ENCODE results near the gene NDUFB10.
A peak's percentile ranks its signal among the peaks of the same experiment; 100 is the strongest.

NDUFB10 gene

DNA sequence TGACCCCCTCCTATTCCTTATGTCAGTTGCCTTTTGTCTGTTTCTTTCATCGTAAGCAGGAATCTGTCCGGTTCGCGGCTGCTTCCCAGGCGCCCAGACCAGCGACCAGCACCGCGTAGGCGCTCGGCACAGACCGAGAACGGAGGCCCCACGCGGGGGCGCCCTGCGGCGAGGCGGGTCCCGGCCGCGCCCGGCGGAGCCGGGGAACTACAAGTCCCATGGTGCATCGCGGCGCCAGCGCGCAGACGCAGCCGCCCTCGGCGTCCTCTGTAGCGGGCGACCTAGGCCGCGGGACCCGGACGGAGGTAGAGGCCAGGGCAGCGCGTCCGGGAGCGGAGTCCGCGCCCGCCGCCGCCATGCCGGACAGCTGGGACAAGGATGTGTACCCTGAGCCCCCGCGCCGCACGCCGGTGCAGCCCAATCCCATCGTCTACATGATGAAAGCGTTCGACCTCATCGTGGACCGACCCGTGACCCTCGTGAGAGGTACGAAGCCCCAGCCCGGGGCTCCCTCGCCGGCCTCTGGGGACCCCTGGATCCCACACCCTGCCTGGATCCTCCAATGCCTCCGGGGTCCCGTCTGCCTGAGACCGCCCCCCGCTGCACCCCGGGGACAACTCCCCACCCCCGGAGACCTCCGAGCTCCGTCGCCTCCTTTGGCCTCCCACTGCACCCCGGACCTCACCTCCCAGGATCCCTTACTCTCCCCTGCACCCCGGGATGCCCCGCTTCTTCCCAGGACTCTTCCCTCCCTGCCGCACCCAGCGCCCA, at the start of gene NDUFB10:
NDUFB10 (plus strand) TSS at position 270 of the 771 bp plus-strand sequence; CDS start at position 357, 87 bp downstream.
- Histone ChIP-seq H3K4me1 (ENCODE audit: control insufficient read depth in 1 of 2, insufficient read depth in 2 of 2, low read length in 2 of 2) (peaks cover 23 to 34% of the 10 kb centered on the region in 2 donors), H3K4me3 (ENCODE audit: low read depth in 1 of 2, low read length in 2 of 2) (peak within 1 kb of the TSS; percentile 79 to 92), H3K27ac (ENCODE audit: low read depth, low read length) (peak within 1 kb of the TSS; percentile 56), H3K27me3 (ENCODE audit: control insufficient read depth in 1 of 2, insufficient read depth in 2 of 2, low read length in 2 of 2) (no peaks in the 10 kb centered on the region), H3K36me3 (ENCODE audit: control insufficient read depth in 1 of 2, insufficient read depth in 2 of 2, low read length in 2 of 2) (peaks cover 8 to 26% of the 10 kb centered on the region in 2 donors), H3K9ac (ENCODE audit: low read depth in 1 of 2, low read length in 2 of 2) (peak within 1 kb of the TSS; percentile 91 to 94), H3K9me3 (ENCODE audit: control insufficient read depth in 1 of 2, low read length in 2 of 2) (no peaks in the 10 kb centered on the region)

DNA sequence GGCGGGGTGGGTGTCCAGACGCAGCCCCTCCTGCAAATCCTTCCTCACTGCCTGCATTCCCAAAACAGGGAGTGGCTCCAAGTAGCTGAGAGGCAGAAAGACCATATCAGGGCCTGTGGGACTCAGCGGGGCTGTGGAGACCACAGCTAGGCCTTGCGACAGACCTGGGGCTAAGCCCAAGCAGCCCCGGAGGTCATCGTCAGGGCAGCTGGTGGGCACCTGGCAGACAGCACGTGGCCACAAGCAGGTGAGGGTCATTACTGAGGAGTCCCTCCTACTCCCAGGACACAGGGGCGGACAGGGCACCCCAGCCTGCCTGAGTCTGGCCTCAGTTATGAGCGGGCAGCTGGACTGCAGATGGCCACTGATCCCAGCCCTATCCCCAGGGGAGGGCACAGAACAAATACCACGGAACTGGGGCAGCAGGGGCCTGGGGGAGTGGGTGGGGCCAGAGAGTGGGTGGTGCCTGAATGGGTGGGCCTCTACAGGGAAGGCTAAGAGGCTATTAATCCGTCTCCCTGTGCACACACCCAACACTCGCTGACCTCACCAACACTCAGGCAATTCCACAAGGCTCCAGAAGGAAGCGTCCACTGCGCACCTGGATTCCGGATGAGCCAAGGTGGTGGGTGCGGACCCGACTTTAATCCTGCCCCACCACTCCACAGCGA, 49.6 kb upstream of the NDUFB10 start:
- Histone ChIP-seq H3K9ac (ENCODE audit: low read depth in 1 of 2, low read length in 2 of 2) (no peak overlapping the region), H3K4me3 (ENCODE audit: low read depth in 1 of 2, low read length in 2 of 2) (no peak overlapping the region), H3K36me3 (ENCODE audit: control insufficient read depth in 1 of 2, insufficient read depth in 2 of 2, low read length in 2 of 2) (no peaks in the 10 kb centered on the region), H3K4me1 (ENCODE audit: control insufficient read depth in 1 of 2, insufficient read depth in 2 of 2, low read length in 2 of 2) (peaks cover 27 to 33% of the 10 kb centered on the region in 2 donors), H3K27me3 (ENCODE audit: control insufficient read depth in 1 of 2, insufficient read depth in 2 of 2, low read length in 2 of 2) (peaks cover 0 to 14% of the 10 kb centered on the region in 2 donors), H3K9me3 (ENCODE audit: control insufficient read depth in 1 of 2, low read length in 2 of 2) (no peaks in the 10 kb centered on the region), H3K27ac (ENCODE audit: low read depth, low read length) (no peak overlapping the region)

DNA sequence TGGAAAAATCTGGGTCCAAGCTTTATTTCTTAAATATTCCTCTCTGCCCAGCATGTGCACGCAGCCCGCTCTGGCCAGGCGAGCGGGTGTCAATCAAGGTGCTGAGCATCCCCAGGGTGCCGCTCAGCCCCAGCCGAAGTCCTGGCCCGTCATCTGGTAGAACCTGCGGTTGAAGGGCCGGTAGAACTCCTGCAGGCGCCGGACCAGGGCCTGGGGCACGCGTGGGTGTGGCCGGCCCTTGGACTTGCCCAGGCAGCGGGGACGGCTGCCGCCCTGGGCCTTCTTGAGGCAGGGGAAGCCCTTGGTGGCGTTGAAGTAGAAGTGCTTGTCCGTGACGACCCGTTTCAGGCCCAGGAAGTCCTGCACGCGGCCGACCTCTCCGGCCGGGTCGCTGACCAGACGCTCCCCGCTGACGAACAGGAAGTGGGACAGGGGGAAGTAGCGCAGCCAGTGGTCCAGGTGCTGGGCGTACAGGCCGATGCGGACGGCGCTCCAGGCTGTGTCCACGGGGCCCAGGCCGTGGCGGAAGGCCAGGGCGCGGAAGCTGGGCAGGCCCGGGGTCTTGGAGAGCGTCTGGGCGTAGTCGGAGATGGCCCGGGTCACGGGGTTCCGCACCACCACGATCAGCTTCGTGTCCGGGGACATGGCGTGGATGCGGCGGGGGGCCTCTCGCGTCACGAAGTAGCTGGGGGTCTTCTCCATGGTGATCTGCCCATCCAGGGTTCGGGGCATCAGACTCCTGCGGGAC, 47.7 kb upstream of the NDUFB10 start:
- no peaks in the 10 kb centered on the region for H3K36me3 ChIP-seq (ENCODE audit: control insufficient read depth in 1 of 2, insufficient read depth in 2 of 2, low read length in 2 of 2)
- H3K27me3 ChIP-seq (ENCODE audit: control insufficient read depth in 1 of 2, insufficient read depth in 2 of 2, low read length in 2 of 2): peaks cover 12 to 19% of the 10 kb centered on the region in 2 donors
- H3K27ac ChIP-seq (ENCODE audit: low read depth, low read length): no peak overlapping the region
- no peak overlapping the region for H3K4me3 ChIP-seq (ENCODE audit: low read depth in 1 of 2, low read length in 2 of 2)
- H3K4me1 ChIP-seq (ENCODE audit: control insufficient read depth in 1 of 2, insufficient read depth in 2 of 2, low read length in 2 of 2): peaks cover 27 to 33% of the 10 kb centered on the region in 2 donors
- no peak overlapping the region for H3K9ac ChIP-seq (ENCODE audit: low read depth in 1 of 2, low read length in 2 of 2)
- no peaks in the 10 kb centered on the region for H3K9me3 ChIP-seq (ENCODE audit: control insufficient read depth in 1 of 2, low read length in 2 of 2)

DNA sequence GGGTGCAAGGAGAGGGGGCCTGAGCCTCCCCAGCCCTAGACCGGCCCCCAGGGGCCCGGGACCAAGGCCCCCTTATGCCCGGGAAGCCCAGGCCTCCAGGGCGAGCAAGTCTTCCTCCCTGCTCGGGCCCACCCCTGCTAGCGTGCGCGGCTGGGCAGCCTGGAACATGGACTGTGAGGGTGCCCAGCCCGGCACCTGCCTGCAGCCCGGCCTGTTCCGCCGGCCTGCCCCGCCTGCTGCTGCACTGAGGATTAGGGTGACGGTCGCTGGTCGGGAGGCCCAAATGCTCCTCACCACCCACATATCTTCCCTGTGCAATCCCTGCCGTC, 47.2 kb upstream of the NDUFB10 start:
- Histone ChIP-seq H3K36me3 (ENCODE audit: control insufficient read depth in 1 of 2, insufficient read depth in 2 of 2, low read length in 2 of 2) (no peaks in the 10 kb centered on the region), H3K4me1 (ENCODE audit: control insufficient read depth in 1 of 2, insufficient read depth in 2 of 2, low read length in 2 of 2) (peaks cover 27 to 33% of the 10 kb centered on the region in 2 donors), H3K9me3 (ENCODE audit: control insufficient read depth in 1 of 2, low read length in 2 of 2) (no peaks in the 10 kb centered on the region), H3K4me3 (ENCODE audit: low read depth in 1 of 2, low read length in 2 of 2) (no peak overlapping the region), H3K9ac (ENCODE audit: low read depth in 1 of 2, low read length in 2 of 2) (no peak overlapping the region), H3K27ac (ENCODE audit: low read depth, low read length) (no peak overlapping the region), H3K27me3 (ENCODE audit: control insufficient read depth in 1 of 2, insufficient read depth in 2 of 2, low read length in 2 of 2) (peaks cover 18 to 22% of the 10 kb centered on the region in 2 donors)

DNA sequence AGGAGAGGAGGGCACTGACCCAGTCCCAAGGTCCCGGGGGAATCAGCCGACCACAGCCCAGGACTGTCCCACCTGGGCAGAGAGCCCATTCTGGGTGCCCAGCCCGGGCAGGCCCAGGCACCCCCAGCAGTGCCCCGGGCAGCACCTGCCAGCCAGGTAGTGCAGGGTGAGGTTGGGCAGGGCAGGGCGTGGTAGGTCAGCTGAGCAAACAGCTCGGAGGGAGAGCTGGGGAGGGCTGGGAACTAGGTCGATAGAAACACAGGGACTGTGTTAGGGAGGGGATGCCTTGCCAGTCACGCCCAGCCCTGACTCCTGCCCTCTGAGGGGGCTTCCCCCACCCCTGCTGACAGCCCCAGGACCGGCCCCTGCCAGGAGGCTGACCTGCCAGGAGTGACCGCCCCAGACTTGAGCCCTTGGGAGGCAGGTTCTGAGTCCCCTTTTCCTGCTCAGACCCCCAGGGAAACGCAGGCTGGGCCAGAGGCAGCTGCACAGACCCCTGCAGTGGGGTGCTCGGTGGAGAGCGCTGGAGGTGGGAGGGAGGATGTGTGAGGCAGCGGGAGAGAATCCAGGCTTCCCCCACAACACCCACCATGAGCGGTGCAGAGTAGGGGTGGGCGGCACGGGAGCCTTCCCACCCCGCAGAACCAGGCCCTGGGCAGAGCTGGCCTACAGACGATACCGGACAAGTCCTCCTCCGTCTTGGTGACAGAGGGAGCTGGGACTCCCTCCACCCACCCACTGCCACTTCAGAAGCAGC, 45.8 kb upstream of the NDUFB10 start:
- no peaks in the 10 kb centered on the region for H3K9me3 ChIP-seq (ENCODE audit: control insufficient read depth in 1 of 2, low read length in 2 of 2)
- no peaks in the 10 kb centered on the region for H3K36me3 ChIP-seq (ENCODE audit: control insufficient read depth in 1 of 2, insufficient read depth in 2 of 2, low read length in 2 of 2)
- H3K4me3 ChIP-seq (ENCODE audit: low read depth in 1 of 2, low read length in 2 of 2): peak overlapping the region in 1 of 2 donors; percentile 40
- peak overlapping the region; percentile 32 to 43 for H3K9ac ChIP-seq (ENCODE audit: low read depth in 1 of 2, low read length in 2 of 2)
- peak overlapping the region; percentile 10 for H3K27ac ChIP-seq (ENCODE audit: low read depth, low read length)
- peaks cover 31 to 33% of the 10 kb centered on the region in 2 donors for H3K4me1 ChIP-seq (ENCODE audit: control insufficient read depth in 1 of 2, insufficient read depth in 2 of 2, low read length in 2 of 2)
- peaks cover 24 to 26% of the 10 kb centered on the region in 2 donors for H3K27me3 ChIP-seq (ENCODE audit: control insufficient read depth in 1 of 2, insufficient read depth in 2 of 2, low read length in 2 of 2)

DNA sequence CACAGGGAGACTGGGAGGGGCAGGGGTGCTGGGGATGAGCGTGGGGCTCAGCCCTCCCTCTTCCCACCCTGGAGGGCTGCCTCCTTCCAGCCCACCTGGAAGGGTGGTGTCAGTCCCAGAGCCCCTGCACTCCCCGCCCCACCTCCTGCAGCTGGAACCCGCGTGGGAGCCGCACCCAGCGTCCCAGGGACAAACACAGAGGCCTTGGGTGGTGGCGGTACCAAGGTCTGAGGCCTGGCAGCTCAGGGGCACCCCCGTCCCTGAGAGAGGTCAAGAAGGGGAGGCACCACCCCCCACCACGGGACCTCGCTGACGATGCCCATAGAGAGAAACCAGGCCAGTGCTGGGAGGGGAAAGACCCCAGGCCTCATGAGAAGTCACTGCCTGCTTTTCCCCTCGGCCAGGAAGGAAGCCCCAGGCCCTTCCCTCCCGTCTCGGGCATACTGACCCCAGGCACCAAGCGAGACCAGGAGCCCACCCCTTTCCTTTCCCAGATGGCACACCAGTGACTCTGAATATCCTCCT, 45.2 kb upstream of the NDUFB10 start:
- Histone ChIP-seq H3K4me1 (ENCODE audit: control insufficient read depth in 1 of 2, insufficient read depth in 2 of 2, low read length in 2 of 2) (peaks cover 33 to 35% of the 10 kb centered on the region in 2 donors), H3K9me3 (ENCODE audit: control insufficient read depth in 1 of 2, low read length in 2 of 2) (no peaks in the 10 kb centered on the region), H3K27me3 (ENCODE audit: control insufficient read depth in 1 of 2, insufficient read depth in 2 of 2, low read length in 2 of 2) (peaks cover 28 to 31% of the 10 kb centered on the region in 2 donors), H3K4me3 (ENCODE audit: low read depth in 1 of 2, low read length in 2 of 2) (no peak overlapping the region), H3K27ac (ENCODE audit: low read depth, low read length) (no peak overlapping the region), H3K9ac (ENCODE audit: low read depth in 1 of 2, low read length in 2 of 2) (peak overlapping the region in 1 of 2 donors; percentile 43), H3K36me3 (ENCODE audit: control insufficient read depth in 1 of 2, insufficient read depth in 2 of 2, low read length in 2 of 2) (no peaks in the 10 kb centered on the region)

DNA sequence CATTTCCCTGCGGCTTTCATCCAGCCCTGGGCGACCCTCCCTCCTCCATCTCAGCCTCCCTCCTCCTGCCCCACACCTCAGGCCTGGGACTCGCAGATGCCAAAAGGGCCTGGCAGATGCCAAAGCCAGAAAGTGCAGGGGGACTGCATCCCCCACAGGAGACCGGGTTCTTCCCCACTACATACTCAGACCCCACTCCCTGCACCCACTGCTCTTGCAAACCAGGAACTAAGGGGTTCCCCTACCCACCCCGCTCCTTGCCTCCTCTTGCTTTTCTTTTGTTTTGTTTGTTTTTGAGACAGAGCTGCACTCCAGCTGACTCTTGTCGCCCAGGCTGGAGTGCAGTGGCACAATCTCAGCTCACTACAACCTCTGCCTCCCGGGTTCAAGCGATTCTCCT, 44.4 kb upstream of the NDUFB10 start:
- no peak overlapping the region for H3K9ac ChIP-seq (ENCODE audit: low read depth in 1 of 2, low read length in 2 of 2)
- H3K4me3 ChIP-seq (ENCODE audit: low read depth in 1 of 2, low read length in 2 of 2): no peak overlapping the region
- no peak overlapping the region for H3K27ac ChIP-seq (ENCODE audit: low read depth, low read length)
- H3K27me3 ChIP-seq (ENCODE audit: control insufficient read depth in 1 of 2, insufficient read depth in 2 of 2, low read length in 2 of 2): peaks cover 36 to 39% of the 10 kb centered on the region in 2 donors
- no peaks in the 10 kb centered on the region for H3K36me3 ChIP-seq (ENCODE audit: control insufficient read depth in 1 of 2, insufficient read depth in 2 of 2, low read length in 2 of 2)
- no peaks in the 10 kb centered on the region for H3K9me3 ChIP-seq (ENCODE audit: control insufficient read depth in 1 of 2, low read length in 2 of 2)
- H3K4me1 ChIP-seq (ENCODE audit: control insufficient read depth in 1 of 2, insufficient read depth in 2 of 2, low read length in 2 of 2): peaks cover 29 to 34% of the 10 kb centered on the region in 2 donors

DNA sequence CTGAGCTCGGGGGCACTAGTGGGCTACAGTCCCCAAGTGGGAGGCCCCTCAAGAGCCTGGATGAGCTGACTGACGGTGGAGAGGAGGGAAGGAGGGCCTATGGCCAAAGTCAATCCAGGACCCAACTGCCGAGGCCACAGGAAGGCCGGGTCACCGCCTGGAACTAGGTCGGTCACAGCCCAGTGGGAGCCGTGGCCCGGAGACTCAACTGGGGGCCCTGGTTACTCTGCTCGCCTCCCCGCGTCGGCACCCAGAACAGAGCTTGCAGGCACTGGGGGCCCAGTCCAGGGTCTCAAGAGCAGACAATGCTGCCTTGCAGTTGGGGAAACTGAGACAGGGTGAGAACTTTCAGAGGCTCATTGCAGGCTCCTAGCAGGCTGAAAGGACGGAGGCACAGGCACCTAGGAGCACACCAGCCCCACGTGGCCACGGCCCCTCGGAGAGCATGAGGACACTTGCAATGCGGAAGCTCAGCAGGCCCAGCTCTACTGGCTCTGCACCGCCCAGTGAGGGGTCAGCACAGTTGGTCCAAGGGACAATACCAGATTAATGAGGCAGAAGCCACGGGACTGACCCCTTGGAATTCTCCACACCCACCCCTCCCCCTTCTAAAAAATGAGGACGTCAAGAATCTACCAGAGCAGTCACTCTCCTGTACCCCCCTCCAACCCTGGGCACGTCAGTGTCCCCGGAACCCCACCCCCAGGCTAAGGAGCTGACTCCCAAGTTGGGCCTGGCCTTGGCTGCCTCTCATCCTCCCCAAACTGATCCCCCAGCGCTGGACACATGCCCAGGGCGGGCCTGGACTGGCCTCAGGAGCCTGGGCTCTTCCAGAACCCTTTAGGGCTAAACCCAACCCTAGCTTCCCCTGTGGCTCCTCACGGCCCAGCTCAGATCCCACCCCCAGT, 43.4 kb upstream of the NDUFB10 start:
- H3K4me1 ChIP-seq (ENCODE audit: control insufficient read depth in 1 of 2, insufficient read depth in 2 of 2, low read length in 2 of 2): peaks cover 26 to 32% of the 10 kb centered on the region in 2 donors
- no peak overlapping the region for H3K9ac ChIP-seq (ENCODE audit: low read depth in 1 of 2, low read length in 2 of 2)
- no peak overlapping the region for H3K27ac ChIP-seq (ENCODE audit: low read depth, low read length)
- H3K27me3 ChIP-seq (ENCODE audit: control insufficient read depth in 1 of 2, insufficient read depth in 2 of 2, low read length in 2 of 2): peaks cover 46 to 48% of the 10 kb centered on the region in 2 donors
- no peak overlapping the region for H3K4me3 ChIP-seq (ENCODE audit: low read depth in 1 of 2, low read length in 2 of 2)
- H3K9me3 ChIP-seq (ENCODE audit: control insufficient read depth in 1 of 2, low read length in 2 of 2): no peaks in the 10 kb centered on the region
- no peaks in the 10 kb centered on the region for H3K36me3 ChIP-seq (ENCODE audit: control insufficient read depth in 1 of 2, insufficient read depth in 2 of 2, low read length in 2 of 2)

DNA sequence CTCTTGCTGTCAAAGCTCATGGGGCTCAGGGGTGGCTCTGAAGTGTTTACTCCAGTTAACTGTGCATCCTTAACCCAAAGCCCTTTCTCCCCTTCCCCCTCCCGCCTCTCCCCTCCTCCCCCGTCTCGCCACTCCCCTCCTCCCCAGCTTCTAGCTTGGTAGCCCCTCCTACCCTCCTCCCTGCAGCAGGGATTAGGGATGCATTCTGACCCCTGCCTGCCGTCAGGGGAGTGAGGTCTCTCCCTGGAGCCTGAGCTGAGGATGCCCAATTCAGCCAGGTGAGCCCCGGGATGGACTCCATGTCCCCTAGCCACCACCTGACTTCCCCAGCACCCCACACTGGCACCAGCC, 42.7 kb upstream of the NDUFB10 start:
- Histone ChIP-seq H3K27me3 (ENCODE audit: control insufficient read depth in 1 of 2, insufficient read depth in 2 of 2, low read length in 2 of 2) (peaks cover 51 to 53% of the 10 kb centered on the region in 2 donors), H3K27ac (ENCODE audit: low read depth, low read length) (no peak overlapping the region), H3K4me3 (ENCODE audit: low read depth in 1 of 2, low read length in 2 of 2) (no peak overlapping the region)

More for the DNA sequence above, 42.7 kb upstream of the NDUFB10 start:
- Histone ChIP-seq H3K9ac (ENCODE audit: low read depth in 1 of 2, low read length in 2 of 2) (no peak overlapping the region), H3K4me1 (ENCODE audit: control insufficient read depth in 1 of 2, insufficient read depth in 2 of 2, low read length in 2 of 2) (peaks cover 26 to 31% of the 10 kb centered on the region in 2 donors), H3K36me3 (ENCODE audit: control insufficient read depth in 1 of 2, insufficient read depth in 2 of 2, low read length in 2 of 2) (no peaks in the 10 kb centered on the region), H3K9me3 (ENCODE audit: control insufficient read depth in 1 of 2, low read length in 2 of 2) (no peaks in the 10 kb centered on the region)

All from duodenal mucosa (tissue), 2 donors.